ENCODE measurements around the gene ZSWIM1.

DNA sequence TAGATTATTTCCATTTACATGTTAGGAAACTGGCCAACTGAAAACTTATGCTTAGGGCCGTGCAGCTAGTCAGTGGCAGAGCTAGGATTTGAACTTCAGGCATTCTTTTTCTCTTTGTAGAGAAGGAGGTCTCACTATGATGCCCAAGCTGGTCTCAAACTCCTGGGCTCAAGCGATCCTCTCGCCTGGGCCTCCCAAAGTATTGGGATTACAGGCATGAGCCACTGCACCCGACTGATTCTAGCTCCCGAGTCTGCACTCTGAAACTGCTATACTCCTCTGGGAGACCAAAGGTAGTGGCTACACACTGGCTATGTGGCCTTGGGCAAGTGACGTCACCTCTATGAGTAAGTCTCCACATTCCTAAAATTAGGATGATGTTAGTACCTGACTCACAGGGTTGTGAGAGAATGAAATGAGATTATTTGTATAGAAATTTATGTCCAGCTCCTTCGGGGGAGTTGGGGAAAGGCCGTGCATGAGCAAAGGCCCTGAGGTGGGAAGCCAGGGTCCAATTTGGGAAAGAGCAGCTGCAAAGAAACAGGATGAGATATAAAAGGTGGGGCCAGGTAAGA, 24.6 kb downstream of the ZSWIM1 start:
- TF ChIP-seq, protein P1, sequence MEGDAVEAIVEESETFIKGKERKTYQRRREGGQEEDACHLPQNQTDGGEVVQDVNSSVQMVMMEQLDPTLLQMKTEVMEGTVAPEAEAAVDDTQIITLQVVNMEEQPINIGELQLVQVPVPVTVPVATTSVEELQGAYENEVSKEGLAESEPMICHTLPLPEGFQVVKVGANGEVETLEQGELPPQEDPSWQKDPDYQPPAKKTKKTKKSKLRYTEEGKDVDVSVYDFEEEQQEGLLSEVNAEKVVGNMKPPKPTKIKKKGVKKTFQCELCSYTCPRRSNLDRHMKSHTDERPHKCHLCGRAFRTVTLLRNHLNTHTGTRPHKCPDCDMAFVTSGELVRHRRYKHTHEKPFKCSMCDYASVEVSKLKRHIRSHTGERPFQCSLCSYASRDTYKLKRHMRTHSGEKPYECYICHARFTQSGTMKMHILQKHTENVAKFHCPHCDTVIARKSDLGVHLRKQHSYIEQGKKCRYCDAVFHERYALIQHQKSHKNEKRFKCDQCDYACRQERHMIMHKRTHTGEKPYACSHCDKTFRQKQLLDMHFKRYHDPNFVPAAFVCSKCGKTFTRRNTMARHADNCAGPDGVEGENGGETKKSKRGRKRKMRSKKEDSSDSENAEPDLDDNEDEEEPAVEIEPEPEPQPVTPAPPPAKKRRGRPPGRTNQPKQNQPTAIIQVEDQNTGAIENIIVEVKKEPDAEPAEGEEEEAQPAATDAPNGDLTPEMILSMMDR (IDR thresholded peaks at IDR 0.05; ENCODE audit: insufficient read depth, low read length): no peak
- no peak for TF ChIP-seq GABPA (IDR thresholded peaks at IDR 0.05; ENCODE audit: low read depth)
- TF ChIP-seq, protein P2, sequence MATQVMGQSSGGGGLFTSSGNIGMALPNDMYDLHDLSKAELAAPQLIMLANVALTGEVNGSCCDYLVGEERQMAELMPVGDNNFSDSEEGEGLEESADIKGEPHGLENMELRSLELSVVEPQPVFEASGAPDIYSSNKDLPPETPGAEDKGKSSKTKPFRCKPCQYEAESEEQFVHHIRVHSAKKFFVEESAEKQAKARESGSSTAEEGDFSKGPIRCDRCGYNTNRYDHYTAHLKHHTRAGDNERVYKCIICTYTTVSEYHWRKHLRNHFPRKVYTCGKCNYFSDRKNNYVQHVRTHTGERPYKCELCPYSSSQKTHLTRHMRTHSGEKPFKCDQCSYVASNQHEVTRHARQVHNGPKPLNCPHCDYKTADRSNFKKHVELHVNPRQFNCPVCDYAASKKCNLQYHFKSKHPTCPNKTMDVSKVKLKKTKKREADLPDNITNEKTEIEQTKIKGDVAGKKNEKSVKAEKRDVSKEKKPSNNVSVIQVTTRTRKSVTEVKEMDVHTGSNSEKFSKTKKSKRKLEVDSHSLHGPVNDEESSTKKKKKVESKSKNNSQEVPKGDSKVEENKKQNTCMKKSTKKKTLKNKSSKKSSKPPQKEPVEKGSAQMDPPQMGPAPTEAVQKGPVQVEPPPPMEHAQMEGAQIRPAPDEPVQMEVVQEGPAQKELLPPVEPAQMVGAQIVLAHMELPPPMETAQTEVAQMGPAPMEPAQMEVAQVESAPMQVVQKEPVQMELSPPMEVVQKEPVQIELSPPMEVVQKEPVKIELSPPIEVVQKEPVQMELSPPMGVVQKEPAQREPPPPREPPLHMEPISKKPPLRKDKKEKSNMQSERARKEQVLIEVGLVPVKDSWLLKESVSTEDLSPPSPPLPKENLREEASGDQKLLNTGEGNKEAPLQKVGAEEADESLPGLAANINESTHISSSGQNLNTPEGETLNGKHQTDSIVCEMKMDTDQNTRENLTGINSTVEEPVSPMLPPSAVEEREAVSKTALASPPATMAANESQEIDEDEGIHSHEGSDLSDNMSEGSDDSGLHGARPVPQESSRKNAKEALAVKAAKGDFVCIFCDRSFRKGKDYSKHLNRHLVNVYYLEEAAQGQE (IDR thresholded peaks at IDR 0.05; ENCODE audit: insufficient replicate concordance, low read depth): no peak
- TF ChIP-seq POLR2AphosphoS5 (IDR thresholded peaks at IDR 0.05; ENCODE audit: low read depth): no peak
- no peak for TF ChIP-seq SPI1 (IDR thresholded peaks at IDR 0.05; ENCODE audit: borderline replicate concordance, low read depth)

Data from HL-60 (cell line).